Epidermal melanocyte (primary cell): ENCODE measurements around the gene RBM38.

Source experiments
- DNase-seq: peaks from one replicate; pipeline ENCODE4 v3.0.0; 2011; ENCODE audit warnings: low spot score; ENCODE audit not compliant: insufficient read length

Gene RBM38

DNA sequence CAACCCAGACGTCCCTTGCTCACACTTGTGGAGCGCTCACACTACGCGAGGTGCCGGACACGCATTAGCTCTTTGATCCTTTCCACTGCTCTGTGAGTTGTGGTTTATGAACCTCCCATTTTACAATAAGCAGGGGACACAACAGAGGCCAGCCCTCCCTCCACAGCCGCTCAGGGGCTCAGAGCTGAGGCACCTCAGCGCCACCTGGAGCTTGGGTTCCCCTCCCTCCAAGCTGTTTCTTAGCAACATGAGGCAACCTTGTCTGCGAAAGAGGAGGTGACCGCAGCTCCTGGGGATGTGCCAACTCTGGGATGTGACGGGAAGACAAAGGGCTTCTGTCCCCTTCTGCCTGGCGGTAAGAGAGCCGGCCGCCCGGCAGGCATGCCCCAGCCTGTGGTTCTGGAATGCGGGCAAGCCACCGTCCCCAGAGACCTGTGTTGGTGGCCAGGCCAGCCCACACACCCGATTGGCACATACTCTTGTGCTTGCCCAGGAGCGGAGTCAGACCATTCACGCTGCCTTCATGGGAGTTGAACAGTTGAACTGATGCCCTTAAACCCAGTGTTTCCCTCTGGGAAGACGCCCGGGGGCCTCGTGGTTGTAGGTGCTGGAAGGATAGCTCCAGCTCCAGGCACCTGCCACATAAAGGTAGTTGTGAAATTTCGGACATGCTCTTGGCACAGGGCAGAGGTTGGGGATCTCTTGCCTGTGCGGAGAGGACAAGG, 44.5 kb downstream of the RBM38 start:
- DNase-seq = no peak

DNA sequence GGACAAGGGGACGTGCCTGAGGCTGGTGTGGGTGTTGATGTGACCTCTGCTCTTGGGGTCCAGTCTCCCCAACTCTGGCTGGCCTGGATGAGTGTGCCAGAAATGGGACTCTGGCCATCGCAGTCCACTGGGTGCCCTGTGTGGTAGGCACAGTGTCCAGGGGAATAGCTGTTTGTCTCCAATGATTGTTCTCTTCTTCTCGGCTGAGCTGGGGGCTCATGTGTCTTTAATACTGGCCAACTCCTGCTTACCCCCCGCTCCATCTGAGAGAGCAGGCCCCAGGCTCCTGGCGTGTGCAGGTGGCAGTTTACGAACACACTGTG, 45.0 kb downstream of the RBM38 start:
- no peak for DNase-seq

DNA sequence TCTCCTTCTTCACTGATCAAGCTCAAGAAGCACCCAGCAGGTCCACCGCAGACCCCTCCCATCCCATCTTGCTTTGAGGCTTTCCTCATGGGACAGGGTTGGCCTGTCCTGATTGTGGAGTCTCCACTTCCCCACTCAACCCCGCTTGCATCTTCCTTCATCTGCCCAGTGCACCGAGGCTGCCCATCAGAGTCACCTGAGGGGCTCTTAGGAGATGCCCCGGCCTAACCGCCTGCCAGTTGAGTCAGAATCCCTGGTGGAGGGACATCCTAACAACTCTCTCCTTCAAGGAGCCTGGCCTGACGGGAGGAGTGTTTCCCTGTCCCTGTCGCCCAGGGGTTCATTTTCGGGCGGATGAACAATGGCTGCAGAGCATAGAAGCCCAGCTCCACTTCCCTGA, 46.1 kb downstream of the RBM38 start:
- no peak for DNase-seq

DNA sequence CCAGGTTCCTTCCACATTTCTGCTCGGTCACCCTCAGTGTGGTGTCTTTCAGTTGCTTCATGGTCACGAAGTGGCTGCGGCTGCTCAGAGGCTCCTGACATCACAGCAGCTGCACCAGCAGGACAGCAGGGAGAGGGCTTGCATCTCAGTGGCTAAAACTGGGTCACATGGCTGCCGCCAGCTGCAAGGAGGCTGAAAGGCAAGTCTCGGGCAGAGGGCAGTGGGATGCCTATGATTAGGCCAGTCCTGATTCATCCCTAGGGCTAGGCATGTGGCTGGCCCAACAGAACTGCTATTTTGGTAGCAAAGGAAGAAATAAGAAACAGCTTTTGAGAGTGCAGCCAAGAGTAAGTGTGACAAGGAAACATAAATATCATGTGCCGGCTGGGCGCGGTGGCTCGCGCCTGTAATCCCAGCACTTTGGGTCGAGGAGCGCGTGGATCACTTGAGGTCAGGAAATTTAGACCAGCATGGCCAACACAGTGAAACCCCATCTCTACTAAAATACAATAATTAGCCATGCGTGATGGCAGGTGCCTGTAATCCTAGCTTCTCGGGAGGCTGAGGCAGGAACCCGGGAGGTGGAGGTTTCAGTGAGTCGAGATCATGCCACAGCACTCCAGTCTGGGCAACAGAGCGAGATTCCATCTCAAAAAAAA, 46.6 kb downstream of the RBM38 start:
- no peak for DNase-seq

DNA sequence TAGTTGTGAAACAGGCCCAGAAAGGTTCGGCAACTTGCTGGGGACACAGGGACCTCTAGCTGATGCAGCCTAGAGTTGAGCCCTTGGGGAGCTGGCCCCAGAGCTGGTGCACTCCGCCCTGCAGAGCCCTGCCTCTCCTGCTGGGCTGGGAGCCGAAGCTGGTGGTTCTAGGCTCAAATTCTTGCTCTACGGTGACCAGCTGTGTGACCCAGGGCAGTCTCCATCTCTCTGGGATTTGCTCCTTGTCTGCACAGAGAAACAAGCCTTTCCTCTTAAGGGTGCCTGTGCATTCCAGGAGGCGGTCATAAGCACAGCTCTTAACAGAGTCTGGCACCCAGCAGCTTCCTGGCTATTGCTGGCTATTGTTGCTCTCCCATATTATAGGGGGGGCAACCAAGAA, 47.4 kb downstream of the RBM38 start:
- DNase-seq = no peak

DNA sequence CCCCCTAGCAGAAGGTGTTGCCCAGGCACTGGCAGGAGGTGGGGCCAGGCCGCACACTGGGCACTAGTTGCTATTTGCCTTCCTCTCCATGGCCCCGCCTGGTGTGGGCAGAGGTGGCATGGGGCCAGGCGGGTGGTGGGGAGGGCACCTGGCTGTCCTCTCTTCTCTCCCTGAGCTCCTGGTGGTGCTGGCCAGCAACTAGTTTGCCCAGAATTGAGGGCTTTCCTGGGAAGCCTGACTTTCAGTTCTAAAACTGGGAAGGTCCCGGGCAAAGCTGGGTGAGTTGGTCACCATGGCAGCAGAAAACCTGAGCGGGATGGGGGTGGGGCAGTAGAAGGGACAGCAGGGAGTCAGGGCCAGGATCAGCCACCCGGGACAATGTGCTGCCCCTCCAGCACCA, 48.2 kb downstream of the RBM38 start:
- no peak for DNase-seq

DNA sequence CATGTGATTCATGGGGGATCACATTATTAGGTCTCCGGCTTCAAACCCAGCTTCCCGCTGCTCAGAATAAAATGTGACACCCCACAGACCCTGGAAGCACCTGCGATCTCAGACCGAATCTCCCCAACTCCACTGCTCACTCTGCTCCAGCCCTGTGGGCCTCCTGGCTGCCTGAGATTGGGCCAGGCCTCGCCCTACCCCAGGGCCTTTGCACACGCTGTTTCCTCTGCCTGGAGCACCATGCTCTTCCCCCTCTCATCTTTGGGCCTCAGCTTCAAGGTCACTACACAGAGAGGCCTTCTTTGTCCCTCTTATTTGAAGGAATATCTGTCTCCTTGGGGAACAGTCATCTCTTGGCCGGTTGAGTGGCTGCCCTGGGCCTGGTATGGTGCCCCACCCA, 48.8 kb downstream of the RBM38 start:
- no peak for DNase-seq

DNA sequence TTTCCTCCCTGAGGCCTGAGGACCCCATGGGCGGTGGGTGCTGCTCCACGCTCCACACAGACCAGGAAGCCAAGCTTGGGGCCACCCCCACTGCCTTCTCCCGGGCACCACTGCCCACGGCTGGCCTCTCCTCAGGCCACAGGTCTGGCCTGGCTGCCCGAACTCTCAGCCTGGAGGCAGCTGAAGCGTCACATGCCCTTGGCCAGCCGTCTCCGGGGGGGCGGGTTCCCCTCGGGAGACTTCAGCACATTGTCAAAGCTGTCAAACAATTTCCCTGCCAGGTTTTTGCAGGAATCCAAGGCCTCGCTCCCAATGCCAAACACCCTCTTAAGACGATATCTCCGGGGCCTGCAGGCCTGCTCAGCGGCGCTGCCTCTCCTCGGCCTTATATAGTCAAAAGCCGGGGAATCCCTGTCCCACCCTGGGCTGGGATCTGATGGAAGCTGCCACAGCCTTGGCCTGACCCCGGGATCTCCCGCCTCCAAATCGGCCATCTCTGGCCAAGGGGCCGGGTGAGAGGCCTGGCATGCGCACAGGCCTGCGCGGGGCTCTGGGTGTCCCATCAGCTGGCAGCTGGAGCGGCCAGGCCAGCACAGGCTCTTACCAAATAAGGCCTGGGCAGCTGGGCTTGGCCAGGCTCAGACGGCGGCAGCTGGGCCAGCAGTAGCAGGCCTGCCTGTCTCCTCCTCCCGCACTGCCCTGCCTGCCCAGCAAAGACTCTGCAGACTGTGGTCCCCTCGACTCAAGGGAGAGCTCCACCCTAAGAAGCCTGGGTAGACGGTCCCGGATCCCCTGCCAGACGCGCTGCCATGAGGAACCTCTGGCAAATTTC, 49.7 kb downstream of the RBM38 start:
- no peak for DNase-seq

DNA sequence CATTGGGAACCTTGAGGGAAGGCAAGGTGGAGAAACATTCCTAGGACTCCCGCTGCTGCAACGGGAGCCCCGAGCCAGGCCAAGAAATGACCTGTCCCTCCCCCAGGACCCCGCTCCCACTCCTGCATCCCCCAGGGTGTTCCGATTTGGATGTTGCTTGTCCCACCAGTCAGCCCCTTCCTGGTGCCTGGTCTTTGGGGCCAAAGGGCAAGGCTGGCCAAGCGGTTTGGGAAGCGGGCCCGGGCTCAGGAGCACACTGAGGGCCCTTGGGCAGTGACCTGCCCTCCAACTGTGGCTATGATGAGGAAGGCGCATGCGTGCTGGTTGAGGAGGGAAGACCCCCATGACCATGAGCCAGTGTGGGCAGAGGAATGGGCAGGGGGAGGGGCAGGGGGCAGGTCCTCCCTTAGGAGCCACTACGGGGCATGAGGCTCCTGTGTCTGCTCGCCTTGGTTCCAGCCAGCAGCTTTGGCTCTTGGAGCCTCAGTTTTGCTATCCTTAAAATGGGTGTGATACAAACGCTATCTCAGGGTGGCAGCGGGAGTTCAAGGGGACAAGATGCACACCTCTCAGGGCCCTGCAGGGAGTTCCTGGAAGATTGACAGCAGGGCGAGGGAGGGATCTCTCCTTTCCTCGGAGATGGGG, 50.4 kb downstream of the RBM38 start:
- no peak for DNase-seq

DNA sequence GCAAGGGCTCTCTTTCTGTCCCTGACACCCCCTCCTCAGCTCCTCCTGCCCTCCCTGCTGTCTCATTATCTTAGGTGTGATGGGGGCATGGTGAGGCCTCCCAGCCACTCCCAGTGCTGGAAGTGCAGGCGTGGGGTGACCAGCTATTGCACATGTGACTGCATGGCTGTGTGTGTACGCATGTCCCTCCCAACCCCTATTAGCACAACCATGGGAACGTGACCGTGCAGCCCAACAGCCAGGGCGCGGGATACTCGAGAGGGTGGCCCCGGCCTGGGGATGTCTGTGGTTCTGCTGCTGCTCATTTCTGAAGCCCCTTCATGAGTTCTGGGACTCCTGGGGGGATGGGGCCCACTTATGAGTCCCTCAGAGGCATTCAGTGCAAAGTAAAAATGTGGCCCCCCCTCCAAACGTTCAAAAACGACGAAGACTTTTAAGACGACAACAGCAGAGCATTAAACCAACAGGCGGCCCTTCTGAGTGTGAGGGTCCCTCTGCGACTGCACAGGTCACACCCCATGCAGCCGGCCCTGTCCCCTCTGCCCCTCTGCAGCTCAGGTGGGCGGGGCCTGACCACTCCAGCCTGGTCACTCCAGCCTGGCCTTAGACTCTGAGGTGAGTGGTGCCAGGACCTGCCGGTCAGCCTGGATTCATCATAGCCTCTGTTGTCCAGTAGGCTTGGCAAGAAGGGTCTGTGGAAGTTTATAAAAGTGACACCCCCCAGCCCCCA, 51.1 kb downstream of the RBM38 start:
- DNase-seq = no peak

DNA sequence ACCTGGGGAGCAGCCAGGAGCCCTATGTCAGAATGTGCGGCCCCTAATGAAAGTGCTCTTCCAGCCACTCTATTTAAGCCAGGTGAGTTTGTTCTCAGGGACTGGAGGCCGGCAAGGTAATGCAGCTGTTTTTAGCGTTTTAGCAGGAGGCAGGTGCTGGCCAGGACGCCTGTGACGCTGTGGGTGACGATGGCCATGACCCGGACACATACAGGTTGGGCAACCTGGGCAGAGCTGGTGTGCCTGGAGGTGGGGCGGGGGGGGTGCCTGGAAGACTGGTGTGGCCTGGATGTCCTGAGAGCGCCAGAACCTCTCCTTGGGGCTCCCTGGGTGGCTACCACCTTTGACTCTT, 51.7 kb downstream of the RBM38 start:
- no peak for DNase-seq

DNA sequence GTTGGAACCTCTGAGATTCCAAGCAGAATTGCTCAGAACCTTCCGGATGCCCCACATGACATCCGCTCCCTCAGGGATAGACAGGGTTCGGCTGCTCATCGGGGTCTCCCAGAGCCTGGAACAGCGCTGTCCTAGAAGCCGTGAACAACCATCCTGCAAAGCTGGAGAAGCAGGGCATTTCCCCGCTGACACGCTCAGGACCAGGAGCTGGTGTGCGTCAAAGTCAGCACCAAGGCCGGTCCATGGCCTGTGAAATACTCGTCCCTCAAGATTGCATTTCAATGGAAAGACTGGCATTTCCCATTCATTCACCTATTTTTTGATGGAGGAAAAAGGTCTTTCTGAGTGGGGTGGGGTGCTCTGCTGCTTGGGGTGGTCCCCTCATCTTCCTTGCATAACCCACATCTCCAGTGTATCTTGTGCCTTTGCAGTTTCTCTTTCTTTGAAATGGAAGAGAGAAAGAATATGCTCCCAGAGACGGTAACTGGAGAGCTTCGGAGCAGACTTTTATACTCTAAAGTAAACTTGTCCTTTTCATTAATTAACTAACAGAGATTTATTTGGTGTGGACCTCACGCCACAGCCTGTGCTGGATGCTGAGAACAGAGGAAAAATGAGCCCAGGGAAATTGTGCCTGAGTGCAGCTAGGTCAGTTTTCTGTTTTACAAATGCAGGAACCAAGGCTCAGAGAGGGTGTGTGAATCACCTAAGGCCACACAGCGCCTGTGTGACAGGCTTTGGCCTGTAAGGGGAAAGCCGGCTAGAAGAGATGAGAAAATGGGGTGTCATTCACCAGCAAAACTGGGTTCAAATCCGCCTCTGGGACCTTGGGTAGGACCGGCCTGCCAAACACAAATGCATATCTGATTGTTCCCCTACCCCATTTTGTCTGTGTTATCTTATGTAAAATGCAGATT, 52.4 kb downstream of the RBM38 start:
- DNase-seq = no peak

DNA sequence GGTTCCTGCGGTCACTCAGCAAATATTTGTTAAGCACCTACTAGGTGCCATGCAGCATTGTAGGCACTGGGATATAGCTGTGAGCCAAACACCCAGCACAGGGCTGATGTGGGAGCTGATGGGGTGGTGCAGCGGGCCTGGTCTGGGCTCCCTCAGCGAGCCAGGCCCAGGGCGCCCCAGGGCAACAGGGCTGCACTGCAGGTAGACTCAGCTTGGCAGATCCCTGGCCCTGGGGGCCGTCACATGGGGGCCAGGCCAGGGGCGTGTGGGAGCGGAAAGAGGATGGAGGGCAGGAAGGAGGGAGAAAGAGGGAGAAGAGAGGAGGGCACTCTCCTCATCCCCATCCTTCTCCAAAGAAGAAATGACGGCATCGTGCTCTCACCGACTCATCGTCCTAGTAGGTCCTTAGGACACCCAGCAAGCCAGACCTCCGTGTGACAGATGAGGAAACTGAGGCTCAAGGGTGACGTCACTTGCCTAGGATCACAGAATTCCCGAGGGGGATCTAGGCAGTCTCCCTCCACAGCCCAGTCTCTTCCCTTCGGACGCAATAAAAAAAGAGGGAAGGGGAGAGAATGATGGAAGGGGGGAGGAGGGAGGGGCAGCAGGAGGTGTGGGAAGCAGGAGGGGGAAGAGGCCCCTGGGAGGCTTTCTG, 53.3 kb downstream of the RBM38 start:
- DNase-seq = no peak

DNA sequence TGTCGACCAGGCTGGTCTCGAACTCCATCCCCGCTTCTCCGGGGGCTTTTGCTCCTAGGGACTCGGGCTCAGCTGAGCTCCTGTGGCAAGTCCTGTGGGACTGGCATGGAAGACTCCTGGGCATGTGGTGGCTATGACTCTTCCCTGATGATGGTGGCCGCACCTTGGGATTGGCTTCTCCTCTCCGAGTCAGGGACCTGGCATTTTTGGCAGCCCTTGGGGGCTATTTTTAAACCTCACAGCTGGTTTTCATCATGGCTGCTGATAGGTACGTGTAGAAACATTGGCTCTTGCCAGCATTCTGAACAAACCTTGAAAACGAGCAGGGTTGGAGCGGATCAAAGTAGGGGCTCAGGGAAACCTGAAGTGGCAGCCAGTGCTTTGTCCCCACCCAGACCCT, 54.1 kb downstream of the RBM38 start:
- DNase-seq = no peak

DNA sequence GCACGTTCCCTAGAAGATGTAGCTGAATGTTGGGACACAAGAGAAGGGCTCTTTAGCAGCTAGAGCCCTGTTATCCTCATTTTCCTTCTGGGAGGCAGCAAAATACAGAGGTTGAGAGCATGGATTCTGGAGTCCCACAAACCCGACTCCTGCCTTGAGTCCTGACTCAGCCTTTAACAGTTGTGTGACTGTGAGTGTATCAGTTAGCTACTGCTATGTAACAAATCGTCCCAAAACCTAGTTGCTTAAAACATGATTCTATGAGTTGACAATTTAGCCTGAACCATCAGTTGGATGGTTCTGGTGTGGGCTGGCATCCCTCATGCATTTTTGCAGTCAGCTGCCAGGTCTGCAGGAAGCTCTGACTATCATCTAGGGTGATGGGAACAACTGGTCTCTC, 54.6 kb downstream of the RBM38 start:
- DNase-seq = no peak

DNA sequence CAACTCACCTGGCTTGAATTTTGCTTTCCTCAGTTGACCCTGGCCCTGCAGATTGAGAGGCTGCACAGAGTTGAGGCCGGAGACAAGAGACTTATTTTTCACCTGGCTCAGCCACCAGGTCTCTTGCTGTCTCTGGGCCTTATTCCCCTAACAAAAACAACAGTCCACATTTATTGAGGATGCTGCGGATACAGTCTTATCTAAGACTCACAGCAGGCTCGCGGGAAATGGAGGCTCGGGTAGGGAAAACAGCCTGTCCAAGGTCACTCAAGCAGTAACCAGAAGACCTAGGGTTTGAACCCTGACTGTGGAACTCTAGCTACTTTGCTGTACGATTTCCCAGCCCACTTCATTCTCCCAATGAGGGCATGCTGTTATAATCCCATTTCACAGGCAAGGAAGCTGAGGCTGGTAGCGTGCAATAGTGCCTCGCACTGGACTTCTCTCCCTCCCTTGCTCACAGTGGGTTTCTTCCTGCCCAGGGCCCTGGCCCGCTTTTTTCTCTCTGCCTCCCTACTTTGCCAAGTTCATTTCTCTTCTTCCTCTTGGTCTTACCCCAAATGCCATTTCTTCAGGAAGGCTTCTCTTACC, 57.7 kb downstream of the RBM38 start:
- no peak for DNase-seq

DNA sequence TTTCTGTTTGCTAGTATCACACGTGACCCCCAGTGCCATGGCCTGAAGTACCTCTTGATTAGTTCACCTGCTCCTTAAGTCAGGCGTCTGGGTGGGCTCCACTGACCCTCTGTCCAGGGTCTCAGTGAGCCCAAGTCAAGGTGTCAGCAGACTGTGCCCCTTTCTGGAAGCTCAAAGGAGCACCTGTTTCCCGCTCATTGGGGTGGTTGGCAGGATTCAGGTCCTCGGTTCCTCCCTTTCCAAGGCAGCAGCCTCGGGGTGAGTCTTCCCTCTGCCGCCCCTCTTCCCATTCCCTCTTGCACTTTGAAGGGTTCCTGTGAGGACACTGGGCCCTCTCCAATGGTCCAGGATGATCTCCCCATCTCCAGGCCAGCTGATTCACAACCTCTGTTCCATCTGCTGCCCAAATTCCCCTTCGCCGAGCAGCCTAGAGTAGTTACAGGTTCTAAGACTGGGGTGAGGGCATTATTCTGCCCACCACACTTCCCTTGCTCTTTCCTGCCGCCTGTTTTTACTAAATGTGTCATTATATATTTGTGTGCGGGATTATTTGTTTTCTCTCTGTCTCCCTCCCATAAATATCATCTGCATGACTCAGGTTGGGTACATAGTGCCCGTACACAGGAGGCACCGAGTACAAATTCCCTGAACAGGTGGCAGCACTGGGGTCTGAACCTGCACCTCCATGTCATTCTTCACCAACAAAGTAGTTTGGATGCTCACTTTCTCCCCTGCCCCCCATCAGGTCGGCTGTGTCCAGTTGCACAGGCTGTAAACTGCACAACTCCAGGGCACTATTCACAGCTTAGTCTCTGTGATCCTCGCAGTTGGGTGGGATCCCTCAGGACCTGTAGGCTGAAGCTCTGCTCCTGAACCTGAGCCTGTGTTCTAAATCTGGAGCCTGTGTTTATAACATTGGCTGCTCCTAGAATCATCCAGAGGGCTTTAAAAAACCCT, 58.5 kb downstream of the RBM38 start:
- DNase-seq = no peak

DNA sequence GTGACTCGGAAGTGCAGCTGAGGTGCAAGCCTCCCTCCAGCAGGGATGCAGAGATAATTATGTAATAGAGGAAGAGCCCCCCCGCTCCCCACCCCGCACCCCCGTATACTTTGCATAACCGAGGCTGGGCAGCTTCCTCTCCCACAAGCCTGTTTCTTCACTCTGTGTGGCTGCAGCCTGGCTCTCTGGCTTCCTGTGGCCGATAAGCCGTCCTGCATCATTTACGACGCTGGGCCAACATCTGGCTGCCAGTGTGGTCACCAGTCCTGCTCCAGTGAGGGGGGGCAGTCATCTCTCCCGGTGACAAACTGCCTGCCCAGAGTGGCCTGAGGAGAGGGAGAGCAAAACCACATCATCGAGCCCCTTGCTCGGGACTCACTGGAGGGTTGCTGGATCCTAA, 59.2 kb downstream of the RBM38 start:
- no peak for DNase-seq
